H1 (cell line): ENCODE data around the gene TGFBR2. TPM values are rescaled to one million over a fixed set of nuclear protein-coding genes. Genes with fewer than 3 reads are reported as not detected.

ENCODE experiments used
- ATF3 ChIP-seq: IDR thresholded peaks from 2 replicates; pipeline ENCODE4 v1.6.1; 2011; ENCODE audit warnings: low read depth, mild to moderate bottlenecking, low read length; ENCODE audit not compliant: insufficient read depth
- CHD1 ChIP-seq: IDR thresholded peaks from 2 replicates; pipeline ENCODE4 v1.6.1; 2012; ENCODE audit warnings: low read depth, low read length, improper control_type of control experiment
- CHD2 ChIP-seq: IDR thresholded peaks from 2 replicates; pipeline ENCODE4 v1.6.1; 2012; ENCODE audit warnings: low read length, improper control_type of control experiment
- CREB1 ChIP-seq: IDR thresholded peaks from 2 replicates; pipeline ENCODE4 v1.6.1; 2012; ENCODE audit warnings: inconsistent platforms
- GTF2F1 ChIP-seq: IDR thresholded peaks from 2 replicates; pipeline ENCODE4 v1.6.1; 2012; ENCODE audit warnings: low read depth, low read length, improper control_type of control experiment, borderline replicate concordance
- MAFK ChIP-seq: IDR thresholded peaks from 2 replicates; pipeline ENCODE4 v1.6.1; 2012; ENCODE audit warnings: low read depth, mild to moderate bottlenecking, improper control_type of control experiment, low read length
- NRF1 ChIP-seq: IDR thresholded peaks from 2 replicates; pipeline ENCODE4 v1.6.1; 2011; ENCODE audit warnings: mild to moderate bottlenecking, low read depth, low read length, improper control_type of control experiment
- SIRT6 ChIP-seq: IDR thresholded peaks from one replicate; pipeline ENCODE4 v1.7.1; 2012; ENCODE audit warnings: low read length, inconsistent platforms
- TCF12 ChIP-seq: IDR thresholded peaks from 2 replicates; pipeline ENCODE4 v1.6.1; 2011; ENCODE audit warnings: low read depth, mild to moderate bottlenecking, low read length
- polyA plus RNA-seq, 7 experiments: library from polyadenylated mRNA; depleted of rRNA in 3 of 7; stranded (reverse) in 5 of 7; unstranded in 2 of 7; fragments of >200 nt in 5 of 7; fragments of 200-250 nt in 2 of 7; gene quantifications; 1 replicate in 5 of 7; 2 replicates in 1 of 7; 4 replicates in 1 of 7; pipeline versions ENCODE4 v1.2.1 to v1.2.3, GENCODE V29; 2011 to 2013; ENCODE audit warnings: missing spikeins in 2 of 7, mixed read lengths in 2 of 7
- total RNA-seq: library from RNA; stranded (reverse); fragmentation: NEBNext Ultra II Directional; extraction: Animal tissue kit (Norgen Biotek cat#: 25700); gene quantifications from 2 replicates; pipeline ENCODE4 v1.2.1, GENCODE V29; 2021

The TGFBR2 gene
- total and polyA plus RNA-seq, 2 of the 8 experiments (the other 6 are each of a cell fraction or from before 2014, with no cell fraction given): 4.2 to 7.4 TPM

GRCh38 chr3:30658328-30659052 lies 52.1 kb downstream of the TGFBR2 start (continued):
- no peak for TF ChIP-seq SIRT6
- TF ChIP-seq CHD1: no peak
- no peak for TF ChIP-seq NRF1
- TF ChIP-seq CHD2: no peak
- no peak for TF ChIP-seq ATF3
- TF ChIP-seq CREB1: no peak
- no peak for TF ChIP-seq TCF12
- no peak for TF ChIP-seq GTF2F1
- TF ChIP-seq MAFK: no peak
